RWPE2 (cell line): ENCODE data around the gene ATE1.

Experiments
- ATAC-seq: fragments of 200-7000 bp; cut with Tn5 transposase; 3 replicates; pipeline ENCODE4 v1.9.1; 2021; ENCODE audit warnings: low read depth
- DNase-seq: peaks from one replicate; pipeline ENCODE4 v3.0.0-alpha.2; 2020; ENCODE audit warnings: low spot score
- H3K27ac ChIP-seq: fragments of 450-650 bp; 2 replicates; pipeline ENCODE4 v1.5.1; 2017; ENCODE audit warnings: mild to moderate bottlenecking; ENCODE audit not compliant: poor library complexity, severe bottlenecking
- H3K27me3 ChIP-seq: fragments of 250-450 bp; sonication (Bioruptor Pico); 2 replicates; pipeline ENCODE4 v1.5.1; 2021; ENCODE audit warnings: mild to moderate bottlenecking, moderate library complexity; ENCODE audit not compliant: insufficient read depth, poor library complexity, severe bottlenecking
- H3K36me3 ChIP-seq: fragments of 250-450 bp; sonication (Bioruptor Pico); 2 replicates; pipeline ENCODE4 v1.5.1; 2020; ENCODE audit warnings: low read depth, mild to moderate bottlenecking, moderate library complexity
- H3K4me1 ChIP-seq: fragments of 250-450 bp; sonication (Bioruptor Pico); 2 replicates; pipeline ENCODE4 v1.5.1; 2021; ENCODE audit warnings: mild to moderate bottlenecking, moderate library complexity; ENCODE audit not compliant: insufficient read depth, poor library complexity, severe bottlenecking
- H3K4me3 ChIP-seq: fragments of 250-450 bp; sonication (Bioruptor Pico); 2 replicates; pipeline ENCODE4 v1.5.1; 2021; ENCODE audit warnings: mild to moderate bottlenecking, moderate library complexity; ENCODE audit not compliant: severe bottlenecking
- H3K9me3 ChIP-seq: fragments of 250-450 bp; sonication (Bioruptor Pico); 2 replicates; pipeline ENCODE4 v1.5.1; 2021; ENCODE audit warnings: mild to moderate bottlenecking, moderate library complexity; ENCODE audit not compliant: severe bottlenecking
- TF ChIP-seq, protein P1 (sequence below): fragments of 450-650 bp; IDR thresholded peaks from one replicate; pipeline ENCODE4 v1.5.1; 2017; ENCODE audit warnings: mild to moderate bottlenecking, moderate library complexity; ENCODE audit not compliant: poor library complexity, severe bottlenecking

The ATE1 gene

DNA sequence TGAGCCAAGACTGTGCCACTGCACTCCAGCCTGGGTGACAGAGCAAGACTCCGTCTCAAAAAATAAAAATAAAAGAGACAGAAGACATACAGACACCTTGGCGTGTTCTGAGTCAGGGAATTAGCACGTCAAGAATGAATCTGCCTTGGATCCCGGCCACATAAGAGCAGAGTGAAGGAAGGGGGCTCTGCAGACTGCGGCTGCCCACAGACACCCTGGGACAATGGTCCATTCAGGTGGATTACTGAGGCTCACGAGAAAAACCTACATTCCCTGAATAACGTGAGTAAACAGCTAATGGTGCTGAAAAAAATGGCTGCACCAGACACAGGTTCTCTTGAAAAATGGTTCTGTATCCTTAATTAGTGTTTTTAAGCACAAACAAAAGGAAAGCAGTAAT lies 229.5 kb downstream of the ATE1 start:
- no peak overlapping the region for H3K4me3 ChIP-seq
- DNase-seq, result no peak
- H3K36me3 ChIP-seq, result no peaks in the 10 kb centered on the region
- H3K9me3 ChIP-seq, result peaks cover 2% of the 10 kb centered on the region
- no peaks in the 10 kb centered on the region for H3K27me3 ChIP-seq
- TF ChIP-seq, protein P1, sequence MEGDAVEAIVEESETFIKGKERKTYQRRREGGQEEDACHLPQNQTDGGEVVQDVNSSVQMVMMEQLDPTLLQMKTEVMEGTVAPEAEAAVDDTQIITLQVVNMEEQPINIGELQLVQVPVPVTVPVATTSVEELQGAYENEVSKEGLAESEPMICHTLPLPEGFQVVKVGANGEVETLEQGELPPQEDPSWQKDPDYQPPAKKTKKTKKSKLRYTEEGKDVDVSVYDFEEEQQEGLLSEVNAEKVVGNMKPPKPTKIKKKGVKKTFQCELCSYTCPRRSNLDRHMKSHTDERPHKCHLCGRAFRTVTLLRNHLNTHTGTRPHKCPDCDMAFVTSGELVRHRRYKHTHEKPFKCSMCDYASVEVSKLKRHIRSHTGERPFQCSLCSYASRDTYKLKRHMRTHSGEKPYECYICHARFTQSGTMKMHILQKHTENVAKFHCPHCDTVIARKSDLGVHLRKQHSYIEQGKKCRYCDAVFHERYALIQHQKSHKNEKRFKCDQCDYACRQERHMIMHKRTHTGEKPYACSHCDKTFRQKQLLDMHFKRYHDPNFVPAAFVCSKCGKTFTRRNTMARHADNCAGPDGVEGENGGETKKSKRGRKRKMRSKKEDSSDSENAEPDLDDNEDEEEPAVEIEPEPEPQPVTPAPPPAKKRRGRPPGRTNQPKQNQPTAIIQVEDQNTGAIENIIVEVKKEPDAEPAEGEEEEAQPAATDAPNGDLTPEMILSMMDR, result no peak
- no peak for ATAC-seq
- peaks cover 12% of the 10 kb centered on the region for H3K4me1 ChIP-seq
- H3K27ac ChIP-seq, result no peak overlapping the region

DNA sequence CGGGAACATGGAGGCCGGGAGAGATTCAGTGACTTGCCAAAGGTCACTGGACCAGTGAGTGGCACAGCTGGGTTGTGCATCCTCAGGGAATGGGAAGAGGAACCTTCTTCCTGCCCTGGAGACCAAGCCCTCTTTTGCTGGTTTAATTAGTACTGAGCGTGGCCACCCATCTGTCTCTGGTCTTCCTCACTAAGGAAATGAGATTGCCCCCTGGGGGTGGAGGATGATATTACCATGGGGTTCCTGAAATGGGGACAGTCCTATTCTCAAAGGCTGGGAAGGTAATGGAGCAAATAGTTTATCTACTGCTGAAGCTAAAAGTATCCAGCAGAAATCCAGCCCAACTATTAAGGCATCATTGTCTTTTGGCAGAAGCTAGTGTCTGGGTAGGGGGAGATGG lies 231.0 kb downstream of the ATE1 start:
- no peaks in the 10 kb centered on the region for H3K27me3 ChIP-seq
- peaks cover 2% of the 10 kb centered on the region for H3K9me3 ChIP-seq
- ATAC-seq (no peak), DNase-seq (no peak)
- no peak overlapping the region for H3K4me3 ChIP-seq
- H3K36me3 ChIP-seq, result no peaks in the 10 kb centered on the region
- H3K4me1 ChIP-seq, result peaks cover 5% of the 10 kb centered on the region
- H3K27ac ChIP-seq, result no peak overlapping the region
- TF ChIP-seq, protein P1, result no peak

DNA sequence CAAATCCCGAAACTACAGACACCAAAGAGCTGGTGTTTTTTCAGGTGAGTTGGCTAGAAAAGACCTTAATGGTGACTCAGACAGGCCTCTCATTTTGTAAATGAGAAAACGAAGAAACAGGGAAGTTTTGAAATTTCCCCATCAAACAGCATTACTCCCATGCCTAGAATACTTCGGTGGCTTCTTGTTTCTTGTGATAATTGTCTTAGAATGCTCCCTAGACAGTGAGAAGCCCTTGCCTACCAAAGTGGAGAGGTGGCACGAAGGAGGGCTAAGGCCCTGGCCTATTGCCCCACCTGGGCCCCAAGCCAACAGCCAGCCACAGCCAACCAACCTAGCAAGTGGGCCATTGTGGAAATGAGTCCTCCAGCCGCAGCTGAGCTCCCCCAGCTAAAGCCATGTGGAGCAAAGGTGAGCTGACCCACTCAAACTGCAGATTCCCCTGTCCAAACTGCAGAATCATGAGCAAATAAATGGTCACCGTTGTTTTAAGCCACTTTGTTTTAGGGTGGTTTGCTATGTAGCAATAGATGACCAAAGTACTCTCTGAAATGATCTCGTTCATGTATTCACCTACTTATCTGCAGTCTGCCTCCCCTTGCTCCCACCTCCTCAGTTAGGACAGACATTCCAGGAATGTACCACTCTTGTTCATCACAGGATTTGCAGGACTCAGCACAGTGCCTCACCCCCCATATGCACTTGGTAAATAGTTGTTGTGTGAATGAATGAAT lies 231.9 kb downstream of the ATE1 start:
- TF ChIP-seq, protein P1, result no peak
- Histone ChIP-seq H3K36me3 (no peaks in the 10 kb centered on the region), H3K27me3 (no peaks in the 10 kb centered on the region), H3K4me1 (peaks cover 5% of the 10 kb centered on the region), H3K27ac (no peak overlapping the region), H3K4me3 (no peak overlapping the region), H3K9me3 (peaks cover 2% of the 10 kb centered on the region)
- no peak for DNase-seq
- no peak for ATAC-seq

DNA sequence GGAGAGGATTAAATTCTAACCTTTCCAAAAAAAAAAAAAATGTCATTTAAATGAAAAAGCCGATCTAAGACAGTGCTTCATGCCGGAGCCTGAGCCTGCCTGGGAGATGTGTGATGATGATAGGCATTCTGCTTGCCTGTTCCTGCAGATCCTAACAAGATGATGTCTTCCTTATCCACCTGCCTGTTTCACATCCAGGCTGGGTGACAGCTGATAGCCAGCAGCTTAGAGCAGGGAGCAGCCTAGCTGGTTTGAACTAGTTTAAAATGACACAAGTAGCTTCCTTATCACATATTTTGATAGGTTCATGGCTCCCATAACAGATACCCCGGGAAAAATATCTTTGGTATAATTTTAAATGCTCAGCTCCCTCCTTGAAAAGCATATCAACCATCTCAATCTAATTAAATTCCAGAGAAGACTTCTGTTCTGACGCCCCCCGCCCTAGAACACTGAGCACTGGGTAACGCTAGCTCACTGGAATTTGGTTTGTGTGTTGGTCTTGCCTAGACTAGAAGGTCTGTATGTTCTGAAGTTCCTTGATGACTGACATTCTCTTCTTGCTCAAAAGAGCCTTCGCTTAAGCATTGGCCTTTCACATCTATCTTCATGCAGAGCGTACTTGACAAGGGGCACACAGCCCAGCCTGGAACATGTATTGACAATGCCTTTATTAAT lies 232.7 kb downstream of the ATE1 start:
- Histone ChIP-seq H3K4me3 (no peak overlapping the region), H3K9me3 (peaks cover under 1% of the 10 kb centered on the region), H3K27ac (no peak overlapping the region), H3K36me3 (no peaks in the 10 kb centered on the region), H3K27me3 (no peaks in the 10 kb centered on the region), H3K4me1 (peaks cover 5% of the 10 kb centered on the region)
- DNase-seq (no peak), ATAC-seq (peak; percentile 23; the same call in 1 of the 3 replicates)
- TF ChIP-seq, protein P1, result no peak

DNA sequence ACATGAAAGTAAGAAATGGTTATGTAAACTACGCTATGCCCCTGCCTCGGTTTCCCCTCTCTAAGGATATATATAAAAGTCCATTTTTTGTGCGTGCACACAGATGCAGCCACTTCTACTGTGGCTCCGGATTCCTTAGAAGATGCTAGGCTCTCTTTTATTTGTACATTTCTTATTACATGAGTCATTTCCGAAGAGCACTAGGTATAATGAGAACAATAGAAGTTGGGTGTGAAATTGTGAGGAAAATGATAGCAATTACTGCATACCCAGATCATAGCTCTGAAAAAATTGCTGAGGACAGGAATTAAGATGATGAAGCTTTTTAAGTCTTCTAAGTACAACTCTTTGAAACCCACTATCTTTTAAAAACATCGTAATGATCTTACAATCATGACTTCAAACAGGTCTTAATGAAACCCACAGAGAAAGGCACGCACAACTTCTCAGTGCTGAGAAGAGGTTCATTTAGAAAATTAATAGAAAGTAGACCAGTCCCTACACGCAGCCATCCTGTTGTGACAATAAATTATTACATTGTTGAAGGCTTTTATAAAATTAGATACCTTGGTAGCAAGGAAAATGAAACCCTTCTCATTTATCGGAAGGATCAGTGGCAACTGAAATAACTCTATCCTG lies 233.4 kb downstream of the ATE1 start:
- TF ChIP-seq, protein P1, result no peak
- H3K27me3 ChIP-seq, result no peaks in the 10 kb centered on the region
- no peak overlapping the region for H3K4me3 ChIP-seq
- peaks cover 5% of the 10 kb centered on the region for H3K4me1 ChIP-seq
- peak; percentile 72 for ATAC-seq
- no peak overlapping the region for H3K27ac ChIP-seq
- no peaks in the 10 kb centered on the region for H3K9me3 ChIP-seq
- H3K36me3 ChIP-seq, result no peaks in the 10 kb centered on the region
- no peak for DNase-seq
